Osteoblast (primary cell): Measurements from ENCODE around the gene PPP1R14B. TPM values are rescaled to one million over a fixed set of nuclear protein-coding genes. Genes with fewer than 3 reads are reported as not detected.

Experiments used
- DNase-seq: peaks from one replicate; pipeline ENCODE4 v3.0.0; 2011; ENCODE audit warnings: low spot score, mixed read lengths; ENCODE audit not compliant: insufficient read length; ENCODE audit errors: missing footprints
- H2AFZ ChIP-seq: 2 replicates; pipeline ENCODE4 v1.6.0; 2011; ENCODE audit warnings: mild to moderate bottlenecking, low read length
- H3K27ac ChIP-seq: 2 replicates; pipeline ENCODE4 v1.5.1; 2011; ENCODE audit warnings: mild to moderate bottlenecking, low read depth, low read length, moderate library complexity
- H3K27me3 ChIP-seq: 2 replicates; pipeline ENCODE4 v1.6.0; 2012; ENCODE audit warnings: mild to moderate bottlenecking, control low read depth, inconsistent platforms, low read length, moderate library complexity; ENCODE audit not compliant: insufficient read depth
- H3K36me3 ChIP-seq: 2 replicates; pipeline ENCODE4 v1.5.1; 2011; ENCODE audit warnings: mild to moderate bottlenecking, low read length, control low read depth, moderate library complexity; ENCODE audit not compliant: insufficient read depth
- H3K4me1 ChIP-seq: 2 replicates; pipeline ENCODE4 v1.5.1; 2011; ENCODE audit warnings: mild to moderate bottlenecking, low read length, control low read depth, moderate library complexity; ENCODE audit not compliant: insufficient read depth
- H3K4me2 ChIP-seq: 2 replicates; pipeline ENCODE4 v1.6.0; 2011; ENCODE audit warnings: mild to moderate bottlenecking, low read length; ENCODE audit not compliant: insufficient read depth
- H3K4me3 ChIP-seq: fragments of 200-600 bp; sonication (generic); 3 replicates; pipeline ENCODE4 v1.5.1; 2012; ENCODE audit warnings: mild to moderate bottlenecking, low read length, inconsistent platforms; ENCODE audit not compliant: insufficient read depth
- H3K79me2 ChIP-seq: 2 replicates; pipeline ENCODE4 v1.6.0; 2012; ENCODE audit warnings: mild to moderate bottlenecking, low read length, control low read depth, inconsistent platforms; ENCODE audit not compliant: insufficient read depth
- H3K9me3 ChIP-seq: 2 replicates; pipeline ENCODE4 v1.5.1; 2011; ENCODE audit warnings: low read depth, low read length, control low read depth
- H4K20me1 ChIP-seq: 2 replicates; pipeline ENCODE4 v1.6.0; 2012; ENCODE audit warnings: mild to moderate bottlenecking, low read length, control low read depth; ENCODE audit not compliant: insufficient read depth
- CTCF ChIP-seq: IDR thresholded peaks from 2 replicates; pipeline ENCODE4 v1.5.1; 2011; ENCODE audit warnings: mild to moderate bottlenecking, low read depth, low read length, moderate library complexity; ENCODE audit errors: extremely low read depth
- total RNA-seq: library from RNA; depleted of rRNA; stranded (reverse); fragments of >200 nt; gene quantifications from 2 replicates; pipeline ENCODE4 v1.2.3, GENCODE V29; 2012

Gene PPP1R14B, protein sequence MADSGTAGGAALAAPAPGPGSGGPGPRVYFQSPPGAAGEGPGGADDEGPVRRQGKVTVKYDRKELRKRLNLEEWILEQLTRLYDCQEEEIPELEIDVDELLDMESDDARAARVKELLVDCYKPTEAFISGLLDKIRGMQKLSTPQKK
- 136 and 139 TPM in 2 replicates for total RNA-seq

DNA sequence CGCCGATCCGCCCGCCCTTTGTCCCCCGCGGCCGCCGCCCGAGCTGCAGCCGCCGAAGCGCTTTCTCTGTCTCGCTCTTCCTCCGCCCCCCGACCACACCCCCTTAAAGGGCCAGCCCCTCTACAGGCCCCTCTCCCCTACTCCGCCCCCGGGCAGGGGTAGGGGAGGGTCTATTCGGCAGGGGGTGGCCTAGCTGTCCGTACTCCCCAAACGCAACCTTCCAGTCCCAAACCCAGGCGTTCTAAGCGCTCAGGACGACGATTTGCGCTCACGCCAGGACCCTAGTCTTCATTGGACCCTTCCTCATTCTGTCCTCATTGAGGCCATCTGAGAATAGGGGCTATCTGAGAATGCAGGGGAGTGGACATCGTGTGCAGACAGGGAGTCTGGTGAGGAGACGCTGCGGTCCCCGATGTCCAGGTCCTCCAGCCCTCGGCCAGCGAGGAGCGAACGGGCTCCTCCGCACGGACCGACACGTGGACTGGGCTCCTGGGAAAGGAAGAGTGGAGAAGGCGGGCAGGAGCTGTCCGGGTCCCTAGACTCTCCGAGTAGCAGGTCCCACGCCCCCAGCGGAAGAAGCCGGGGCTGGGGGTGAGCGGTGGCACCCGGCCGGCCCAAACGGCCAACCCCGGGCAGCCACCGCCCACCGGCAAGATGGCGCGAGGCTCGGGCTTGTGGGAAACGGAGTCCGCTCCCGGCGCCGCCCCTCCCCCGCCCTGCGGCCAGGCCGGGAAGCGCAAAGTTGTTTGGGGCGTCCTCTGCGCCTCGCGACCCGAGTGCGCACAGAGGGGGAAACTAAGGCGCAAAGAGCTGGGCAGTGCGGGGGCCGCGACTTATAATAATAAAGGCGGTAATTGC is at the start of gene PPP1R14B:
Gene PPP1R14B, minus strand, starts transcription at position 73 of the 858 bp plus-strand sequence. CDS start 270 bp downstream, outside the sequence.
- Histone ChIP-seq H3K4me2 (peak within 1 kb of the TSS; percentile 93), H3K9me3 (no peaks in the 10 kb centered on the region), H3K4me3 (peak within 1 kb of the TSS; percentile 97), H3K79me2 (peaks cover 42% of the 10 kb centered on the region), H3K36me3 (peaks cover 15% of the 10 kb centered on the region), H3K4me1 (peaks cover 29% of the 10 kb centered on the region), H3K27me3 (no peaks in the 10 kb centered on the region), H3K27ac (peak within 1 kb of the TSS; percentile 85), H4K20me1 (peaks cover 8% of the 10 kb centered on the region), H2AFZ (peak within 1 kb of the TSS; percentile 75)
- DNase-seq: peak; percentile 100
- TF ChIP-seq CTCF: no peak

DNA sequence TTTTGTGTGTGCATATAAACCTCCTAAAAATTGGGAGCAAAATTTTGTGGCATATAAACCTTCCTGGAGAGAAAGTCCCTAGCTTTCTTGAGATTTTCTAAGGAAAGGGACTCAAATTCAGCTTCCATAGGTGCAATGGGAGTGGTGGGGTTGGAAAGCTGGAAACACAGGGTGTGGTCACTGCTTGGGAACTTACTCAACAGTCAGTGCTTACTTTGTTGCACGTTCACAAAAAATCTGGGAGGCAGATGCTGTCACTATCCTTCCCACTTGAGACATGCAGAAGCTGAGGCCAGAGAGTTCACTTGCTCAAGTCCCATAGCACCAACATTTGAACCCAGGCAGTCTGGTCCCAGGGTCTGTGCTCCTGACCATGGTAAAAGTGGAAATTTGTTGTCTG is 49.5 kb upstream of the PPP1R14B start:
- Histone ChIP-seq H3K79me2 (no peaks in the 10 kb centered on the region), H3K4me2 (no peak overlapping the region), H2AFZ (no peak overlapping the region), H3K36me3 (no peaks in the 10 kb centered on the region), H3K27ac (no peak overlapping the region), H3K4me3 (no peak overlapping the region), H4K20me1 (no peaks in the 10 kb centered on the region), H3K9me3 (no peaks in the 10 kb centered on the region), H3K27me3 (peaks cover 94% of the 10 kb centered on the region), H3K4me1 (peaks cover 6% of the 10 kb centered on the region)
- TF ChIP-seq CTCF: no peak
- DNase-seq: peak; percentile 67

- Histone ChIP-seq H3K4me2 (no peak overlapping the region), H3K79me2 (no peaks in the 10 kb centered on the region), H3K4me3 (no peak overlapping the region), H3K9me3 (no peaks in the 10 kb centered on the region), H3K27ac (no peak overlapping the region), H3K36me3 (no peaks in the 10 kb centered on the region), H2AFZ (no peak overlapping the region), H3K4me1 (peaks cover 6% of the 10 kb centered on the region), H3K27me3 (peaks cover 97% of the 10 kb centered on the region), H4K20me1 (peaks cover under 1% of the 10 kb centered on the region)
- no peak for TF ChIP-seq CTCF
- peak; percentile 76 for DNase-seq
Measured at GRCh38 chr11:64295760-64296159, 49.0 kb upstream of the PPP1R14B start.

DNA sequence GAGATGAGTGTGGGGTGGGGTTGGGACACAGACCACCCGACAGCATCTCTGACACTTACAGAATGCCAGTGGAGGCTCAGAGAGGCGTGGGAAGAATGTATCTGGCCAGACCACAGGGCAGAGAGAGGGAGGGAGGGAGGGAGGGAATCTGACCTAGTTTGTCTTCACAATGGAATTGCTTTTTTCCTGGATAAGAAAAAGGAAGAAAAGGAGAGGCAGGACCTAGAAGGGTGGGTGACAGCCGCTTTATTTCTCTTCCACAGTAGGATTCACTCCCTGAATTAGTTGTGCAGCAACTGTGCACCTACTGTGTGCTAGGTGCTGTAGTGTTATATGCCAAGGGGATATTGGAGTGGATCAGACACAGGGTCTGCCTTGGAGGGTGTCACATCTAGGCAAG is 48.0 kb upstream of the PPP1R14B start:
- no peak for TF ChIP-seq CTCF
- peaks cover 5% of the 10 kb centered on the region for H3K4me1 ChIP-seq
- H3K9me3 ChIP-seq: no peaks in the 10 kb centered on the region
- H3K36me3 ChIP-seq: no peaks in the 10 kb centered on the region
- H2AFZ ChIP-seq: no peak overlapping the region
- no peak overlapping the region for H3K27ac ChIP-seq
- H3K79me2 ChIP-seq: no peaks in the 10 kb centered on the region
- H3K27me3 ChIP-seq: peaks cover 97% of the 10 kb centered on the region
- H3K4me3 ChIP-seq: no peak overlapping the region
- H3K4me2 ChIP-seq: no peak overlapping the region
- H4K20me1 ChIP-seq: peaks cover 2% of the 10 kb centered on the region
- peak; percentile 94 for DNase-seq
